ENCODE data around the gene DTD2. TPM values are rescaled to one million over a fixed set of nuclear protein-coding genes. Genes with fewer than 3 reads are reported as not detected.

The DTD2 gene
- total and polyA plus RNA-seq, 2 of the 8 experiments (the other 6 are each of a cell fraction or from before 2014, with no cell fraction given), result 12.0 to 19.5 TPM

GRCh38 chr14:31445703-31446102 is 11.6 kb downstream of the DTD2 start:
- Histone ChIP-seq H2BK5ac (ENCODE audit: low read depth, low read length) (no peak overlapping the region), H3K23ac (ENCODE audit: insufficient read length) (no peak overlapping the region), H3K9ac (replicated peaks in 1 of 4; ENCODE audit: extremely low read depth in 1 of 4, low read depth in 3 of 4, low read length in 3 of 4) (no peak overlapping the region), H2BK120ac (replicated peaks; ENCODE audit: low read depth, low read length) (no peak overlapping the region), H2BK20ac (ENCODE audit: low read length) (no peak overlapping the region), H2BK15ac (ENCODE audit: low read length) (no peak overlapping the region), H3K4me2 (ENCODE audit: insufficient read depth in 1 of 2, low read depth in 2 of 2, low read length in 2 of 2) (no peak overlapping the region), H3K79me1 (ENCODE audit: low read depth, low read length) (no peaks in the 10 kb centered on the region), H2AFZ (ENCODE audit: low read length) (no peak overlapping the region), H2BK12ac (ENCODE audit: low read depth, low read length) (no peak overlapping the region), H3K79me2 (ENCODE audit: control insufficient read depth in 1 of 2, insufficient read depth in 2 of 2, low read length in 2 of 2) (no peaks in the 10 kb centered on the region), H4K8ac (ENCODE audit: extremely low read depth, insufficient read depth, low read length) (no peak overlapping the region), H3K56ac (replicated peaks; ENCODE audit: insufficient read length, low read depth, low read length) (no peak overlapping the region), H3K27me3 (replicated peaks in 1 of 4; ENCODE audit: control insufficient read depth in 3 of 4, extremely low read depth in 1 of 4, insufficient read depth in 3 of 4, low read length in 3 of 4) (peaks cover 0 to 1% (median 0%) of the 10 kb centered on the region in 4 experiments; a peak in 1 of 7 replicates), H3K4ac (replicated peaks; ENCODE audit: insufficient read length, low read depth, low read length) (no peak overlapping the region), H2AK5ac (ENCODE audit: low read depth, low read length) (no peak overlapping the region), H4K91ac (replicated peaks; ENCODE audit: insufficient read length, low read length) (no peak overlapping the region), H3K4me3 (ENCODE audit: extremely low read depth in 1 of 4, insufficient read depth in 2 of 4, low read depth in 3 of 4, low read length in 4 of 4) (no peak overlapping the region), H3K36me3 (ENCODE audit: control insufficient read depth in 2 of 4, insufficient read depth in 4 of 4, low read length in 3 of 4) (peaks cover 0 to 7% (median 0%) of the 10 kb centered on the region in 4 experiments; a peak in 1 of 8 replicates), H3K18ac (ENCODE audit: extremely low read depth, low read length) (no peak overlapping the region), H4K5ac (ENCODE audit: insufficient read length, low read depth, low read length) (no peak overlapping the region), H4K20me1 (replicated peaks in 1 of 2; ENCODE audit: control insufficient read depth in 1 of 2, insufficient read depth in 2 of 2, low read length in 2 of 2) (no peaks in the 10 kb centered on the region), H3K27ac (ENCODE audit: low read depth, low read length) (no peak overlapping the region), H3K14ac (ENCODE audit: insufficient read length) (no peak overlapping the region), H3K23me2 (ENCODE audit: low read depth, low read length) (no peaks in the 10 kb centered on the region), H3K4me1 (replicated peaks in 1 of 4; ENCODE audit: control insufficient read depth in 3 of 4, insufficient read depth in 4 of 4, low read length in 3 of 4) (no peaks in the 10 kb centered on the region), H3K9me3 (ENCODE audit: insufficient read depth in 2 of 2, low read depth in 1 of 2, low read length in 1 of 2) (no peaks in the 10 kb centered on the region)
- FAIRE-seq, result no peak
- no peak for DNase-seq (ENCODE audit: low read depth in 1 of 2, low spot score in 2 of 2)
- TF ChIP-seq SIRT6 (IDR thresholded peaks at IDR 0.05; ENCODE audit: low read length) (no peak), PHF8 (conservative IDR thresholded peaks at IDR 0.05; ENCODE audit: low read depth, low read length) (no peak), TAF7 (optimal IDR thresholded peaks at IDR 0.05; ENCODE audit: borderline replicate concordance, low read depth, low read length) (no peak), HDAC2 (IDR thresholded peaks at IDR 0.05; ENCODE audit: borderline replicate concordance in 1 of 2, low read depth in 2 of 2, low read length in 2 of 2) (no peak)
- CTCF ChIA-PET (ENCODE audit: partially characterized antibody), result interaction anchor here (0.6 to 0.7 kb wide), 2 partner anchors 472 to 1366 kb away, joined by 3 to 4 read pairs; no protein-coding TSS in a partner anchor
- 94% methylated on average over 1 of the region's 1 CpG; no CpG with 5 or more reads in 1 of the 2 experiments for WGBS, 2 experiments (ENCODE audit: extremely low coverage in 1 of 2, insufficient coverage in 1 of 2, insufficient read length in 1 of 2, insufficient replicate concordance in 2 of 2, low coverage in 1 of 2, low lambda C conversion rate in 2 of 2, missing lambda C conversion rate in 1 of 2)
- POLR2A ChIA-PET (ENCODE audit: partially characterized antibody), result no interaction called here
